Measurements from ENCODE around the gene TTLL10. TPM values are rescaled to one million over a fixed set of nuclear protein-coding genes. Genes with fewer than 3 reads are reported as not detected.

TTLL10 gene
- total RNA-seq, 3 donors from 2014 or later (not counting 1 experiment from before 2014, with no cell fraction given): 0.23 to 1.7 (median 1.7) TPM

DNA sequence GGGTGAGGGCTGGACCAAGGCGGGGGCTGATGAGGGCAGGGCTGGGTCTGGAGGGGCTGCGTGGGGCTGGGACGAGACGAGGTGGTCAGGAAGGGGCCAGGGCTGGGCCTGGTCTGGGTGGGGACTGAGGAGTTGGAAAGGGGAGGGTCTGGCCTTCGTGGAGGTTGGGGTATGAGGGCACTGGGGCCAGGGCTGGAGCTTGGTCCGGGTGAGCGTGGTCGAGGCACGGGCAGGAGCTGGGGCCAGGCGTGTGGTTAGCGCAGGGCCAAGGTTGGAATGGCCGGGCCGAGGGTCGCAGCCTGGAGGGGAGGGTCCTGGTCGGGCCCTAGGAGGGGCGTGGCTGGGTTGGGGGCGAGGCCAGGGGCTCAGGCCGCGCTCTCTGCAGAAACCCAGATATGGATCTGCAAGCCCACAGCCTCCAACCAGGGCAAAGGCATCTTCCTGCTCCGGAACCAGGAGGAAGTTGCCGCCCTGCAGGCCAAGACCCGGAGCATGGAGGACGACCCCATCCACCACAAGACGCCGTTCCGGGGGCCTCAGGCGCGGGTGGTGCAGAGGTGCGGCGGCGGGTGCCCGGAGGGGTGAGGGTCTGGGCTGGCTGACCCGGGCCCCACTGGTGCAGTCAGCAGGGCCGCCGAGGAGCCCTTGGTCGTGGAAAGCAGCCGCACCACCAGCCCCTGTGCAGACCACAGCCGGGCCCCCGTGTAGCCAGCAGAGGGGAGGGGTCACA is 9.0 kb downstream of the TTLL10 start:
- Histone ChIP-seq H3K27ac (ENCODE audit: low read length) (no peak overlapping the region), H3K36me3 (ENCODE audit: control insufficient read depth, insufficient read depth, low read length) (no peaks in the 10 kb centered on the region), H3K9me3 (ENCODE audit: control insufficient read depth, insufficient read depth, low read length) (no peaks in the 10 kb centered on the region), H3K4me3 (ENCODE audit: low read length) (peak overlapping the region; percentile 10), H3K4me1 (ENCODE audit: control insufficient read depth, insufficient read depth, low read length) (peaks cover 28% of the 10 kb centered on the region), H3K27me3 (ENCODE audit: control insufficient read depth, insufficient read depth, low read length) (peaks cover 7% of the 10 kb centered on the region)
- Mint-ChIP-seq H3K27ac (no peak overlapping the region), H3K27me3 (ENCODE audit: low read depth in 2 of 2) (peaks cover 0 to 11% of the 10 kb centered on the region in 2 donors), H3K36me3 (no peaks in the 10 kb centered on the region), H3K9me3 (no peaks in the 10 kb centered on the region), H3K4me1 (peaks cover 7 to 22% of the 10 kb centered on the region in 2 donors), H3K4me3 (no peak overlapping the region)
- TF ChIP-seq, protein P1, sequence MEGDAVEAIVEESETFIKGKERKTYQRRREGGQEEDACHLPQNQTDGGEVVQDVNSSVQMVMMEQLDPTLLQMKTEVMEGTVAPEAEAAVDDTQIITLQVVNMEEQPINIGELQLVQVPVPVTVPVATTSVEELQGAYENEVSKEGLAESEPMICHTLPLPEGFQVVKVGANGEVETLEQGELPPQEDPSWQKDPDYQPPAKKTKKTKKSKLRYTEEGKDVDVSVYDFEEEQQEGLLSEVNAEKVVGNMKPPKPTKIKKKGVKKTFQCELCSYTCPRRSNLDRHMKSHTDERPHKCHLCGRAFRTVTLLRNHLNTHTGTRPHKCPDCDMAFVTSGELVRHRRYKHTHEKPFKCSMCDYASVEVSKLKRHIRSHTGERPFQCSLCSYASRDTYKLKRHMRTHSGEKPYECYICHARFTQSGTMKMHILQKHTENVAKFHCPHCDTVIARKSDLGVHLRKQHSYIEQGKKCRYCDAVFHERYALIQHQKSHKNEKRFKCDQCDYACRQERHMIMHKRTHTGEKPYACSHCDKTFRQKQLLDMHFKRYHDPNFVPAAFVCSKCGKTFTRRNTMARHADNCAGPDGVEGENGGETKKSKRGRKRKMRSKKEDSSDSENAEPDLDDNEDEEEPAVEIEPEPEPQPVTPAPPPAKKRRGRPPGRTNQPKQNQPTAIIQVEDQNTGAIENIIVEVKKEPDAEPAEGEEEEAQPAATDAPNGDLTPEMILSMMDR (IDR thresholded peaks at IDR 0.05): no peak
- ATAC-seq (peak in 1 of 3 donors; percentile 20), DNase-seq (peak in 1 of 2 donors; percentile 16)
- intact Hi-C loops (cut with micrococcal nuclease): no loop called here
- WGBS (ENCODE audit: insufficient coverage): 22% methylated on average over 39 of the region's 39 CpGs

DNA sequence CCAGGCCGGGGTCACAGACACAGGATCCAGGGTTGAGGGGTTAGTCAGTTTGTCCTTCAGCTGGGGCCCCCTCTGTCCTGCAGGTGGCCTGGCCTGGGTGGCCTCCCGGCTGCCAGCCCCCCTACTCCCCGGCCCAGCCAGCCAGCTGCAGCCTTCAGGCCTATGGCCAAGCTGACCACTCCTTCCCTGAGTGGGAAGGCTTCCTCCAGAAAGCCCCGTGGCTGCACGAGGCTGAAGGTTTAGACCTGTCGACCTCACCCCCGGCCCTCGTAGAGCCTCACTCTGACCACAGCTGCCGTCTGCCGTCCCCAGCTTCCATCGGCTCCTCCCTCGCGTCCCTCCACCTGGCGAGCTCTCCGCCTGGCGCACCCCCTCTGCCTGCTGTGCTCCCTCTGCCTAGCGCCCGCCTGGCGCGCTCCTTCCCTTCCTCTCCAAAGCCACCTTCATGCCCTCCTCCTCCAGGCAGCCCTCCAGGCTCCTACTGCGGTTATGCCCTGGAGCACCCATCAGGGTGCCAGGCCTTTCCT is 9.6 kb downstream of the TTLL10 start:
- TF ChIP-seq, protein P1 (IDR thresholded peaks at IDR 0.05): no peak
- no peak overlapping the region for H3K27ac Mint-ChIP-seq
- Histone ChIP-seq H3K36me3 (ENCODE audit: control insufficient read depth, insufficient read depth, low read length) (no peaks in the 10 kb centered on the region), H3K9me3 (ENCODE audit: control insufficient read depth, insufficient read depth, low read length) (no peaks in the 10 kb centered on the region), H3K27me3 (ENCODE audit: control insufficient read depth, insufficient read depth, low read length) (peaks cover 7% of the 10 kb centered on the region), H3K4me1 (ENCODE audit: control insufficient read depth, insufficient read depth, low read length) (peaks cover 28% of the 10 kb centered on the region), H3K4me3 (ENCODE audit: low read length) (no peak overlapping the region), H3K27ac (ENCODE audit: low read length) (no peak overlapping the region)
- peaks cover 7 to 22% of the 10 kb centered on the region in 2 donors for H3K4me1 Mint-ChIP-seq
- ATAC-seq (no peak), DNase-seq (no peak)
- H3K9me3 Mint-ChIP-seq: no peaks in the 10 kb centered on the region
- no peaks in the 10 kb centered on the region for H3K36me3 Mint-ChIP-seq
- H3K27me3 Mint-ChIP-seq (ENCODE audit: low read depth in 2 of 2): peaks cover 0 to 11% of the 10 kb centered on the region in 2 donors
- intact Hi-C loops (cut with micrococcal nuclease): no loop called here
- H3K4me3 Mint-ChIP-seq: no peak overlapping the region
- 65% methylated on average over 21 of the region's 21 CpGs for WGBS (ENCODE audit: insufficient coverage)

DNA sequence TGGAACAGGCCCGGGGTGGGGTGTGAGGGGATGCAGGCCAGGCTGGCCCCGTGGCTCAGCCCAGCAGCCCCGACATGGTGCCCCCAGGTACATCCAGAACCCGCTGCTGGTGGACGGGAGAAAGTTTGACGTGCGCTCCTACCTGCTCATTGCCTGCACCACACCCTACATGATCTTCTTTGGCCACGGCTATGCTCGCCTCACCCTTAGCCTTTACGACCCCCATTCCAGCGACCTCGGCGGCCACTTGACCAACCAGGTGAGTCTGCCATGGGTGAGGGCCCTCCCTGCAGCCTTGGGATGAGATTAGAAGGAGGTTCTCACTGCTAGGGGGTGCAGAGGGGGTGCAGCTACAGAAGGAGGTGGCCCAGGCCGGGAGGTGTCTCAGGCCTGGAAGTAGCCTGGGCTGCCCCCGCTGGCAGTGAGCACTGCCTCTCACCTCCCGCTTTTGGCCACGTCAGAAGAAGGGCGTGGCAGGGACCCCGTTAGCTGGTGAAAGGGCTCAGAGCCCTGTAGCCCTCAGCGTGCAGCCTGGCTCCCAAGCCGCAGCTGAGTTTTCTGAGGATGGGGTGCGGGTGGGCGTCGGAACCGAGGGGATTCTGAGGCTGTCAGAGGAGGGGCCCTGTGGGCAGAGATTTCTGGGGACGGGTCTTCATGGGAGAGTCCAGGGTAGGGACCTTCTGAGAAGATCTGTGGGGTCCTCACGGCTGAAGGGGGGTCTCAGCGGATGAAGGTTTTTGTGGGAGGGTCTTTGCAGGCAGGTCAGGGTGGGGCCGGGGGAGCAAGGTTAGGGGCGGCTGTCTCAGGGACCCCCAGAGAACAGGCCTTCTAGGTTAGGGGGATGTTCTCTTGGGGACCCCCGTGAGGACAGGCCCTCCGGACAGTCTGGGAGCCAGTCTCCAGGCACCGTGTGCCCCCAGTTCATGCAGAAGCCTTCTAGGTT is 10.4 kb downstream of the TTLL10 start:
- TF ChIP-seq, protein P1 (IDR thresholded peaks at IDR 0.05): no peak
- Mint-ChIP-seq H3K4me1 (peaks cover 7 to 22% of the 10 kb centered on the region in 2 donors), H3K9me3 (no peaks in the 10 kb centered on the region), H3K4me3 (no peak overlapping the region), H3K27ac (no peak overlapping the region), H3K27me3 (ENCODE audit: low read depth in 2 of 2) (peaks cover 0 to 11% of the 10 kb centered on the region in 2 donors), H3K36me3 (no peaks in the 10 kb centered on the region)
- peaks cover 28% of the 10 kb centered on the region for H3K4me1 ChIP-seq (ENCODE audit: control insufficient read depth, insufficient read depth, low read length)
- H3K27me3 ChIP-seq (ENCODE audit: control insufficient read depth, insufficient read depth, low read length): peaks cover 7% of the 10 kb centered on the region
- H3K9me3 ChIP-seq (ENCODE audit: control insufficient read depth, insufficient read depth, low read length): no peaks in the 10 kb centered on the region
- intact Hi-C loops (cut with micrococcal nuclease): no loop called here
- 84% methylated on average over 29 of the region's 33 CpGs for WGBS (ENCODE audit: insufficient coverage)
- H3K4me3 ChIP-seq (ENCODE audit: low read length): no peak overlapping the region
- no peaks in the 10 kb centered on the region for H3K36me3 ChIP-seq (ENCODE audit: control insufficient read depth, insufficient read depth, low read length)
- ATAC-seq: peak in 1 of 3 donors; percentile 30
- H3K27ac ChIP-seq (ENCODE audit: low read length): no peak overlapping the region
- peak in 1 of 2 donors; percentile 15 for DNase-seq

All from natural killer cell (primary cell).